Stimulated activated effector memory CD8-positive, alpha-beta T cell treated with anti-CD3 and anti-CD28 coated beads, Interleukin-12 subunit alpha, Interleukin-12 subunit beta, amount 100 ng/mL, for 72 hours (primary cell): Measurements from ENCODE around the gene SCD5.
A peak's percentile ranks its signal among the peaks of the same experiment; 100 is the strongest.
"Not testable (repeated sequence)": the region's sequence is repeated elsewhere in the genome, so short reads cannot be mapped to it uniquely, and the experiment has no call there.

Experiments used
- ATAC-seq: fragments of 150-1000 bp; cut with Tn5 transposase; 2 replicates; pipeline ENCODE4 v1.10.0; 2021
- DNase-seq, 2 donors: peaks; one replicate each; pipeline ENCODE4 v3.0.0; 2021 to 2022; ENCODE audit warnings: low spot score in 2 of 2
- H3K27ac Mint-ChIP-seq: one replicate; pipeline ENCODE4 v1.8.0; 2022; ENCODE audit warnings: mild to moderate bottlenecking, mixed read lengths
- H3K36me3 Mint-ChIP-seq: one replicate; pipeline ENCODE4 v1.8.0; 2022; ENCODE audit warnings: mild to moderate bottlenecking, mixed read lengths
- H3K4me1 Mint-ChIP-seq: one replicate; pipeline ENCODE4 v1.8.0; 2022; ENCODE audit warnings: mixed read lengths
- H3K4me3 Mint-ChIP-seq: one replicate; pipeline ENCODE4 v1.8.0; 2022; ENCODE audit warnings: mild to moderate bottlenecking, mixed read lengths
- H3K9me3 Mint-ChIP-seq: one replicate; pipeline ENCODE4 v1.8.0; 2022; ENCODE audit warnings: mixed read lengths

SCD5 gene

GRCh38 chr4:82798168-82799005 is at the start of gene SCD5:
TSS of gene SCD5 (minus strand) at chr4:82798796. CDS start at chr4:82798537, 259 bp downstream.
- Mint-ChIP-seq H3K4me1 (peaks cover 20% of the 10 kb centered on the region), H3K36me3 (no peaks in the 10 kb centered on the region), H3K4me3 (peak within 1 kb of the TSS; percentile 79), H3K9me3 (no peaks in the 10 kb centered on the region), H3K27ac (no peak within 1 kb of the TSS)
- peak; percentile 94 for ATAC-seq
- DNase-seq: peak; percentile 44 to 83

- H3K36me3 Mint-ChIP-seq: peaks cover 98% of the 10 kb centered on the region
- no peaks in the 10 kb centered on the region for H3K9me3 Mint-ChIP-seq
- no peak for DNase-seq
- H3K4me3 Mint-ChIP-seq: no peak overlapping the region
- no peaks in the 10 kb centered on the region for H3K4me1 Mint-ChIP-seq
- peak overlapping the region; percentile 7 for H3K27ac Mint-ChIP-seq
- ATAC-seq: no peak
Observed at GRCh38 chr4:82842593-82842992, 44.0 kb upstream of the SCD5 start.

- H3K9me3 Mint-ChIP-seq: no peaks in the 10 kb centered on the region
- ATAC-seq (no peak), DNase-seq (no peak)
- peaks cover 90% of the 10 kb centered on the region for H3K36me3 Mint-ChIP-seq
- H3K4me3 Mint-ChIP-seq: no peak overlapping the region
- H3K4me1 Mint-ChIP-seq: no peaks in the 10 kb centered on the region
- H3K27ac Mint-ChIP-seq: no peak overlapping the region
Observed at GRCh38 chr4:82839624-82840023, 41.0 kb upstream of the SCD5 start.

- Mint-ChIP-seq H3K9me3 (no peaks in the 10 kb centered on the region), H3K4me3 (no peak overlapping the region), H3K4me1 (no peaks in the 10 kb centered on the region), H3K27ac (no peak overlapping the region), H3K36me3 (peaks cover 82% of the 10 kb centered on the region)
- ATAC-seq: no peak
- DNase-seq: no peak
Observed at GRCh38 chr4:82833696-82834313, 35.2 kb upstream of the SCD5 start.

GRCh38 chr4:82833060-82833459 is 34.5 kb upstream of the SCD5 start:
- H3K36me3 Mint-ChIP-seq: peaks cover 82% of the 10 kb centered on the region
- DNase-seq, H3K27ac Mint-ChIP-seq, H3K4me3 Mint-ChIP-seq, ATAC-seq, H3K4me1 Mint-ChIP-seq, H3K9me3 Mint-ChIP-seq: not testable (repeated sequence)

GRCh38 chr4:82825425-82825824 is 26.8 kb upstream of the SCD5 start:
- H3K4me3 Mint-ChIP-seq: no peak overlapping the region
- no peak for DNase-seq
- H3K27ac Mint-ChIP-seq: peak overlapping the region; percentile 13
- ATAC-seq: no peak
- H3K36me3 Mint-ChIP-seq: peaks cover 97% of the 10 kb centered on the region
- peaks cover 7% of the 10 kb centered on the region for H3K4me1 Mint-ChIP-seq
- H3K9me3 Mint-ChIP-seq: no peaks in the 10 kb centered on the region

GRCh38 chr4:82823062-82823461 is 24.5 kb upstream of the SCD5 start:
- no peak for DNase-seq
- Mint-ChIP-seq H3K9me3 (no peaks in the 10 kb centered on the region), H3K36me3 (peaks cover 98% of the 10 kb centered on the region)

GRCh38 chr4:82820689-82821088 is 22.1 kb upstream of the SCD5 start:
- peak overlapping the region; percentile 34 for H3K27ac Mint-ChIP-seq
- H3K36me3 Mint-ChIP-seq: peaks cover 88% of the 10 kb centered on the region
- no peak overlapping the region for H3K4me3 Mint-ChIP-seq
- H3K4me1 Mint-ChIP-seq: peaks cover 8% of the 10 kb centered on the region
- DNase-seq: no peak
- H3K9me3 Mint-ChIP-seq: no peaks in the 10 kb centered on the region
- peak; percentile 45 for ATAC-seq

More at GRCh38 chr4:82823062-82823461, 24.5 kb upstream of the SCD5 start:
- no peak for ATAC-seq
- peaks cover 8% of the 10 kb centered on the region for H3K4me1 Mint-ChIP-seq
- H3K4me3 Mint-ChIP-seq: no peak overlapping the region
- H3K27ac Mint-ChIP-seq: no peak overlapping the region

- no peak for DNase-seq
- Mint-ChIP-seq H3K4me1 (peaks cover 8% of the 10 kb centered on the region), H3K27ac (peak overlapping the region; percentile 34), H3K4me3 (no peak overlapping the region), H3K36me3 (peaks cover 72% of the 10 kb centered on the region), H3K9me3 (no peaks in the 10 kb centered on the region)
- ATAC-seq: no peak
Observed at GRCh38 chr4:82818664-82819662, 20.4 kb upstream of the SCD5 start.

GRCh38 chr4:82816874-82817273 is 18.3 kb upstream of the SCD5 start:
- Mint-ChIP-seq H3K36me3 (peaks cover 52% of the 10 kb centered on the region), H3K4me1 (peaks cover 12% of the 10 kb centered on the region)
- H3K4me3 Mint-ChIP-seq, ATAC-seq, H3K27ac Mint-ChIP-seq, DNase-seq, H3K9me3 Mint-ChIP-seq: not testable (repeated sequence)

- peaks cover 6% of the 10 kb centered on the region for H3K4me1 Mint-ChIP-seq
- peaks cover 23% of the 10 kb centered on the region for H3K36me3 Mint-ChIP-seq
- DNase-seq (no peak), ATAC-seq (no peak)
- no peak overlapping the region for H3K27ac Mint-ChIP-seq
- H3K4me3 Mint-ChIP-seq: no peak overlapping the region
- H3K9me3 Mint-ChIP-seq: no peaks in the 10 kb centered on the region
Observed at GRCh38 chr4:82814034-82814433, 15.4 kb upstream of the SCD5 start.

GRCh38 chr4:82811838-82812341 is 13.3 kb upstream of the SCD5 start:
- Mint-ChIP-seq H3K9me3 (no peaks in the 10 kb centered on the region), H3K27ac (peak overlapping the region; percentile 22), H3K36me3 (peaks cover 2% of the 10 kb centered on the region), H3K4me3 (no peak overlapping the region), H3K4me1 (peaks cover 6% of the 10 kb centered on the region)
- ATAC-seq: no peak
- DNase-seq: no peak

- Mint-ChIP-seq H3K27ac (peak overlapping the region; percentile 22), H3K4me1 (peaks cover 6% of the 10 kb centered on the region), H3K9me3 (no peaks in the 10 kb centered on the region), H3K36me3 (no peaks in the 10 kb centered on the region), H3K4me3 (no peak overlapping the region)
- no peak for DNase-seq
- no peak for ATAC-seq
Observed at GRCh38 chr4:82811392-82811791, 12.8 kb upstream of the SCD5 start.

GRCh38 chr4:82810176-82810575 is 11.6 kb upstream of the SCD5 start:
- DNase-seq (no peak), ATAC-seq (no peak)
- no peak overlapping the region for H3K27ac Mint-ChIP-seq
- H3K4me1 Mint-ChIP-seq: peaks cover 6% of the 10 kb centered on the region
- H3K4me3 Mint-ChIP-seq: no peak overlapping the region
- H3K36me3 Mint-ChIP-seq: no peaks in the 10 kb centered on the region
- no peaks in the 10 kb centered on the region for H3K9me3 Mint-ChIP-seq

- Mint-ChIP-seq H3K4me3 (no peak overlapping the region), H3K9me3 (no peaks in the 10 kb centered on the region), H3K36me3 (no peaks in the 10 kb centered on the region), H3K27ac (no peak overlapping the region), H3K4me1 (peaks cover 6% of the 10 kb centered on the region)
- no peak for DNase-seq
- no peak for ATAC-seq
Observed at GRCh38 chr4:82809619-82810018, 11.0 kb upstream of the SCD5 start.
